GM12865 (cell line): ENCODE results near the gene FAM20B.
"Not testable (repeated sequence)": the region's sequence is repeated elsewhere in the genome, so short reads cannot be mapped to it uniquely, and the experiment has no call there.

Source experiments
- DNase-seq: peaks from one replicate; pipeline ENCODE4 v3.0.0; 2010; ENCODE audit warnings: low read depth
- H3K4me3 ChIP-seq: 2 replicates; pipeline ENCODE4 v1.5.1; 2011; ENCODE audit warnings: mild to moderate bottlenecking, low read depth, low read length, control low read depth
- CTCF ChIP-seq: IDR thresholded peaks from 2 replicates; pipeline ENCODE4 v1.5.1; 2011; ENCODE audit warnings: low read length, control low read depth, low read depth, inconsistent platforms; ENCODE audit not compliant: insufficient read depth; ENCODE audit errors: missing control alignments

Gene FAM20B

DNA sequence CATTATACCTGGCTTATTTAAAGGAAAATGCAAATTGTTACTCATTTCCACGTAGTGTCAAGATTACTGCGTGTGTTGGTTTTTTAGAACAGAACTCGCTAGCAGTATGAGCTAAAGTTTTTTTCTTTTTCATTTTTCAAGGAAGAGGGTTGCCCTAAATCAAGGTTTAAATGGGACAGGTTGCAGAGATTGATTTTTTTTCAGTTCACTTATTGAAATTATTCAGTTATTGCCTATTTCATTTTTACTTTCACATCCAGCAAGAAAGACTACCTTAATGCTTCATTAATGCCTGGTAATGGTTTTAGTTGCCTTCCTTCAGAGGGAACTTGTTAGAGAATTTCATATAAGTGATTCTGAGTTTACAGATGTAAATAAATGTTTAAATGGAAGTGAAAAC lies 5.6 kb downstream of the FAM20B start:
- H3K4me3 ChIP-seq: no peak overlapping the region
- TF ChIP-seq CTCF: no peak
- no peak for DNase-seq

DNA sequence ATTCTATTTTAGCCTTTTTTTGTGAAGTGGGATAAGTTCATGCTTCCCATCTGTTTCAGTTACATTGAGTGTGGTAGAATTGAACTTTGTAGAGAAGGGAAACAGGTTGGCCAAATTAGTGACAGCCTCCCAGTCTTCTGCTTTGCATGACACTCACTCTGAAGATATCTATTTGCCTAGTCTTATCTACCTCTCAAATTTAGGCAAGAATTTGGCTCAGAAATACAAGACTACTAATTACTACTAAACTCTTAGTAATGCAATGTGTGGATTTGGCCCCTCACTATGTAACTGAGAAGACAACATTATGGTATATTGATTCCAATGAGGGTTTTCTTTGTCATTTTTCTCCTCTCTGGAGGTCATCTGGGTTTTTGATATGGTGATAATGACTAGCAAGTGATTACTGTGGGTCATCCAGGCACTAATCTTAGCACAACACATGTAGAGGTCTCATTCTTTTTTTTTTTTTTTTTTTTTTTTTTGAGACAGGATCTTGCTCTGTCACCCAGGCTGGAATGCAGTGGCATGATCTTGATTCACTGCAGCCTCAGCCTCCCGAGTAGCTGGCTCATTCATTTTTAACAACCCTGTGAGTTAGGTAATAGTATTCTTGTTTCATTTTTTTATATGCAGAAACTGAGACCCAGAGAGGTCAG lies 6.3 kb downstream of the FAM20B start:
- H3K4me3 ChIP-seq: no peak overlapping the region
- DNase-seq: no peak
- no peak for TF ChIP-seq CTCF

- no peak for TF ChIP-seq CTCF
- no peak overlapping the region; the same call in 1 of the 2 replicates for H3K4me3 ChIP-seq
- peak; percentile 81 for DNase-seq
Observed at GRCh38 chr1:179034720-179035119, 9.0 kb downstream of the FAM20B start.

DNA sequence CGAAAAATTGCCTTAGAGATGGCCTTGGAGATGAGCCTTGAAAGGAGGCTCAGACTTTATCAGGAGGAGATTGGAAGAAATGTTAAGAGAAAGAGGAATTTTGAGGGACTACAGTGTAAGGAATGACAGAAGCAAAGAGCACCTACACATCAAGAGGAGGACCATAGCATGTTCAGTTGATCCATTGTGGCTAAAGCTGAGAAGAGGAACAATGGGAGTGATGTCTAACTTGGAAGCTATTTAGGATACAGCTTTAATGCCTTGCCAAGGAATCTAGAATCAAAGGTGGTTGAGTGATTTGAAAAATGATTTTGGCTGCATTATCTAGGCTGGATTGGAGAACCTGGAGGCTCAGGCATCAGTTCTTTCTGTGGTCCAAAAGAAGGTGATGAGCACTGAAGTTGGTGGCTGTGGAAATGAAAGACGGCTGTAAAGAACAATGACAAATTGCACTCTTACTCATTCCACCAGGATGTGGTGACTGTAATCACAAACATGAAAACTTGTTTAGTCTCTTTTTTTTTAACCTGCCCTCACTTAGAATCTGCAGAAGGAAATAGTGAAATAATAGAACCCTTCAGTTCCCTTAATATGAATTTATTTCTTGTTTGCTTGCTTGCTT lies 11.3 kb downstream of the FAM20B start:
- no peak overlapping the region for H3K4me3 ChIP-seq
- no peak for TF ChIP-seq CTCF
- peak; percentile 74 for DNase-seq

- H3K4me3 ChIP-seq: no peak overlapping the region
- DNase-seq: no peak
- TF ChIP-seq CTCF: no peak
Observed at GRCh38 chr1:179038528-179039281, 13.0 kb downstream of the FAM20B start.

DNA sequence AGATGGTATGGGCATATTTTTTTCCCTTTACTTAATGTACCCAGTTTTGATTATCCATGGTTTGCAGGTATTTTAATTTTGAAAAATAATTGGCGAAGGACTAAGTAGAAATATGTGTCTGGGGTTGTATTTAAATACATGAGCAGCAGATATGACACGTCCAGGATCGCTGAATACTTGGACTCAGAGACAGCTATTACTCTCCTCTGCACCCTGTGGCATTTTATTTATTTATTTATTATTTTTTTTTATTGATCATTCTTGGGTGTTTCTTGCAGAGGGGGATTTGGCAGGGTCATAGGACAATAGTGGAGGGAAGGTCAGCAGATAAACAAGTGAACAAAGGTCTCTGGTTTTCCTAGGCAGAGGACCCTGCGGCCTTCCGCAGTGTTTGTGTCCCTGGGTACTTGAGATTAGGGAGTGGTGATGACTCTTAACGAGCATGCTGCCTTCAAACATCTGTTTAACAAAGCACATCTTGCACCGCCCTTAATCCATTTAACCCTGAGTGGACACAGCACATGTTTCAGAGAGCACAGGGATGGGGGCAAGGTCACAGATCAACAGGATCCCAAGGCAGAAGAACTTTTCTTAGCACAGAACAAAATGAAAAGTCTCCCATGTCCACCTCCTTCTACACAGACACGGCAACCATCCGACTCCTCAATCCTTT lies 13.9 kb downstream of the FAM20B start:
- H3K4me3 ChIP-seq, DNase-seq: not testable (repeated sequence)

DNA sequence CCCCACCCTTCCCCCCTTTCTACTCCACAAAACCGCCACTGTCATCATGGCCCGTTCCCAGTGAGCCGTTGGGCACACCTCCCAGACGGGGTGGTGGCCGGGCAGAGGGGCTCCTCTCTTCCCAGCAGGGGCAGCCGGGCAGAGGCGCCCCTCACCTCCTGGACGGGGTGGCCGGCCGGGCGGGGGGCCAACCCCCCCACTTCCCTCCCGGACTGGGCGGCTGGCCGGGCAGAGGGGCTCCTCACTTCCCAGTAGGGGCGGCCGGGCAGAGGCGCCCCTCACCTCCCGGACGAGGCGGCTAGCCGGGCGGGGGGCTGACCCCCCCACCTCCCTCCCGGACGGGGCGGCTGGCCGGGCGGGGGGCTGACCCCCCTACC lies 14.5 kb downstream of the FAM20B start:
- not testable (repeated sequence) for DNase-seq, H3K4me3 ChIP-seq

DNA sequence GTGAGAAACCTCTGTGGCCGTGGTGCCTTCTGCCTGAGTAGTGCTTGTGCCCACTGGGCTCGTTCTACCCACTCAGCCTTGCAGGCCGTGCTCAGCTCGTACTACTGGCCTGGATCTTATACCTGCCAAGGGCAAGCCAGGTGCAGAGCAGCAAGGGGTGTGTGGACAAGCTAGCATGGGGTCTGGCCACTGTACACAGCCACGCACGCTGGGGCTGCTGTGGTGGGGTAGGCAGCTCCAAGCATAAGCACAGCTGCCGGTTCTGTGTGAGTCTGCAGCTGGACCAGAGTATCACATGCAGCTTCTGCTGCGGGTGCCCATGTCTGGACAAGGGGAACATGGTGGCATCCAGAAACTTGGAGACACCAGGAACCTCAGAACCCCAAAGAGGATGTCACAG lies 16.4 kb downstream of the FAM20B start:
- DNase-seq: no peak

More for the DNA sequence above, 16.4 kb downstream of the FAM20B start:
- no peak for TF ChIP-seq CTCF
- no peak overlapping the region for H3K4me3 ChIP-seq
